ENCODE measurements around the gene CGB8. TPM values are rescaled to one million over a fixed set of nuclear protein-coding genes. Genes with fewer than 3 reads are reported as not detected.
"Not testable (repeated sequence)": the region's sequence is repeated elsewhere in the genome, so short reads cannot be mapped to it uniquely, and the experiment has no call there.

Gene CGB8
- total and polyA plus RNA-seq, 4 donors, result not detected

DNA sequence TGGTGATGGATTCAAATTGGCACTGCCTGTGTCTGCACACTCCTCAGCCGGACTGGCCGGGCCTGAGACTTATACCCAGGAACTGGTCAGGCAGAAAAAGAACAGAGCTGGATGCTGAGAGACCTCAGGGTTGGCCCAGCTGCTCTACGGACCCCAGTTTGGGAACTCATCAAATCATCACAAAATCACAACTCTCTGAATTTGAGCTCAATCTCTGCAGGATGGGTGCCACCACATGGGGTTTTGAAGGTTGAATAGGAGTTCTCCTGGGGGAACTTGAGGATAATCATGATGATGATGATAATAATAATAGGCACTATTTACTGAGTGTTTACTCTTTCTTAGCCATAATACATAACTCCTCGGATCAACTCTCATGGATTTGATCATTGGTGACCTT is 6.2 kb downstream of the CGB8 start:
- not testable (repeated sequence) for H3K4me1 ChIP-seq (ENCODE audit: control insufficient read depth in 5 of 5, insufficient read depth in 5 of 5, low read length in 5 of 5); H3K27ac ChIP-seq (ENCODE audit: low read depth in 1 of 2, low read length in 1 of 2); H3K9ac ChIP-seq (ENCODE audit: insufficient read depth in 1 of 2, low read length in 2 of 2); H3K36me3 ChIP-seq (ENCODE audit: control insufficient read depth in 4 of 4, insufficient read depth in 4 of 4, low read length in 4 of 4); H3K9me3 ChIP-seq (ENCODE audit: control insufficient read depth in 4 of 4, insufficient read depth in 3 of 4, low read length in 3 of 4); H3K4me3 ChIP-seq; ATAC-seq (ENCODE audit: insufficient read depth, low FRiP score); H3K27me3 ChIP-seq (ENCODE audit: control insufficient read depth in 3 of 3, insufficient read depth in 3 of 3, low read length in 2 of 3); DNase-seq
- WGBS, 2 donors, result 95 to 96% methylated on average over 2 to 4 of the region's 4 CpGs

DNA sequence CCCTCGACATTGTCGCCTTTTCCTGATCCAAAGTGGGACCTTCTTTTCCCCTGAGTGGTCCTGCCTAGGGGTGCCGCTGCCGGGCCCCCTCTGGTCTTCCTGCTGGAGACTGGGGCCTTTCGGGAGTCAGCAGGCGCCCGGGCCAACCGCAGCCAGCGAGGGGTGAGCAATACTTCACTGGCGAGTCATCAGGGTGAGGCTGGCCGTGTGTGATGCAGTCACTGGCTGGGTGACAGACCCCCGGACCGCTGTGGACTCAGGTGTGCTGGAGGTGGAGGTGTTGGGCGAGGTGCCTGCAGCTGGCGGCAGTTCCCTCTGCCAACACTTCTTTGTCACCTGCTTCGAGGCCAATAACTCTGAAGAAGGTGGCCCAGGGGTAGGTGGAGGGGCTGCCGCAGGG is 6.7 kb downstream of the CGB8 start:
- no peaks in the 10 kb centered on the region for H3K9me3 ChIP-seq (ENCODE audit: control insufficient read depth in 4 of 4, insufficient read depth in 3 of 4, low read length in 3 of 4)
- no peak for DNase-seq
- H3K27ac ChIP-seq (ENCODE audit: low read depth in 1 of 2, low read length in 1 of 2), result no peak overlapping the region
- H3K36me3 ChIP-seq (ENCODE audit: control insufficient read depth in 4 of 4, insufficient read depth in 4 of 4, low read length in 4 of 4), result no peaks in the 10 kb centered on the region
- 78 to 88% methylated on average over 17 of the region's 17 CpGs for WGBS, 2 donors
- no peak overlapping the region for H3K9ac ChIP-seq (ENCODE audit: insufficient read depth in 1 of 2, low read length in 2 of 2)
- TF ChIP-seq, protein P1, sequence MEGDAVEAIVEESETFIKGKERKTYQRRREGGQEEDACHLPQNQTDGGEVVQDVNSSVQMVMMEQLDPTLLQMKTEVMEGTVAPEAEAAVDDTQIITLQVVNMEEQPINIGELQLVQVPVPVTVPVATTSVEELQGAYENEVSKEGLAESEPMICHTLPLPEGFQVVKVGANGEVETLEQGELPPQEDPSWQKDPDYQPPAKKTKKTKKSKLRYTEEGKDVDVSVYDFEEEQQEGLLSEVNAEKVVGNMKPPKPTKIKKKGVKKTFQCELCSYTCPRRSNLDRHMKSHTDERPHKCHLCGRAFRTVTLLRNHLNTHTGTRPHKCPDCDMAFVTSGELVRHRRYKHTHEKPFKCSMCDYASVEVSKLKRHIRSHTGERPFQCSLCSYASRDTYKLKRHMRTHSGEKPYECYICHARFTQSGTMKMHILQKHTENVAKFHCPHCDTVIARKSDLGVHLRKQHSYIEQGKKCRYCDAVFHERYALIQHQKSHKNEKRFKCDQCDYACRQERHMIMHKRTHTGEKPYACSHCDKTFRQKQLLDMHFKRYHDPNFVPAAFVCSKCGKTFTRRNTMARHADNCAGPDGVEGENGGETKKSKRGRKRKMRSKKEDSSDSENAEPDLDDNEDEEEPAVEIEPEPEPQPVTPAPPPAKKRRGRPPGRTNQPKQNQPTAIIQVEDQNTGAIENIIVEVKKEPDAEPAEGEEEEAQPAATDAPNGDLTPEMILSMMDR (IDR thresholded peaks at IDR 0.05; ENCODE audit: control extremely low read depth, extremely low read depth), result no peak
- ATAC-seq (ENCODE audit: insufficient read depth, low FRiP score), result no peak
- no peak overlapping the region for H3K4me3 ChIP-seq
- no peaks in the 10 kb centered on the region for H3K27me3 ChIP-seq (ENCODE audit: control insufficient read depth in 3 of 3, insufficient read depth in 3 of 3, low read length in 2 of 3)
- H3K4me1 ChIP-seq (ENCODE audit: control insufficient read depth in 5 of 5, insufficient read depth in 5 of 5, low read length in 5 of 5), result no peaks in the 10 kb centered on the region

DNA sequence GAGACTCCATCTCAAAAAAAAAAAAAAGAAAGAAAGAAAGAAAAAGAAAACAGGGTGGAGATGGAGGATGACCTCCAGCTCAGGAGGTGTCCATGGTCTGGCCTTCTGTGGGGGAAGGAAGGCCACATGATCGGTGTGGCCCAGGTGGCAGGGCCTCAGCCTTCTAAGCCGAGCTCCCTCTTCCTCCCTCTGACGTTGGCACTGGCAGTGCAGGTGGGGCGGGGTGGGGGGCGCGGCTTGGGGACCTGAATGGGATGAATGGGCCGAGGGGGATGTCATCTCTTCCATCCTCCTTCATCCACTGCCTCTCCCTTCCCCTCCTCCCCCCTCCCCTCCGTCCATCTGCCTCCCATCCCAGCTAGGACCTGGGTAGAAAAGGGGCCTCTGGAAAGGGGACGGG is 9.2 kb downstream of the CGB8 start:
- WGBS, 2 donors, result 62 to 79% methylated on average over 8 to 9 of the region's 9 CpGs
- H3K9ac ChIP-seq (ENCODE audit: insufficient read depth in 1 of 2, low read length in 2 of 2); H3K4me1 ChIP-seq (ENCODE audit: control insufficient read depth in 5 of 5, insufficient read depth in 5 of 5, low read length in 5 of 5); H3K36me3 ChIP-seq (ENCODE audit: control insufficient read depth in 4 of 4, insufficient read depth in 4 of 4, low read length in 4 of 4); H3K27me3 ChIP-seq (ENCODE audit: control insufficient read depth in 3 of 3, insufficient read depth in 3 of 3, low read length in 2 of 3); H3K9me3 ChIP-seq (ENCODE audit: control insufficient read depth in 4 of 4, insufficient read depth in 3 of 4, low read length in 3 of 4); H3K27ac ChIP-seq (ENCODE audit: low read depth in 1 of 2, low read length in 1 of 2); H3K4me3 ChIP-seq; ATAC-seq (ENCODE audit: insufficient read depth, low FRiP score); DNase-seq: not testable (repeated sequence)

DNA sequence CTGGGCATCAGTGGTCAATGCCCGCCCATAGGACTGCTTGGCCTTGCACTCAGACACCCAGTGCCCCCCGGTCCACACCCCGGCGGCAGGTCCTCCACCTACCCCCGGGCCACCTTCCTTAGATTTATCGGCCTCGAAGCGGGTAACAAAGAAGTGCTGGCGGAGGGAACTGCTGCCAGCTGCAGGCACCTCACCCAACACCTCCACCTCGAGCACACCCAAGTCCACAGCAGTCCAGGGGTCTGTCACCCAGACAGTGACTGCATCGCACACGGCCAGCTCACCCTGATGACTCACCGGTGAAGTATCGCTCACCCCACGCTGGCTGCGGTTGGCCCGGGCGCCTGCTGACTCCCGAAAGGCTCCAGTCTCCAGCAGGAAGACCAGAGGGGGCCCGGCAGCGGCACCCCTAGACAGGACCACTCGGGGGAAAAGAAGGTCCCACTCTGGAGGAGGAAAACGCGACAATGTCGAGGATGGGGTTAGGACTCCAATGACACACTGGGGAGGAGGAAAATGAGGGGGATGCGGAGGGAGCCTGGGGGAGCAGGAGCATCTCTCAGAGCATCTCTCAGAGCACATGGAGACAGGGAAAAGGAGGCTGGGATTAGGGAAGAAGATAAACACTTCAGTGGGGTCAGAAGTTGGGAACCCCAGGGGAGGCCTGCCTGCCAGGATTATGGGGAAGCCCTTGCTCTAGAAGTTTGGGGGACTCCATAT is 10.2 kb downstream of the CGB8 start:
- not testable (repeated sequence) for H3K36me3 ChIP-seq (ENCODE audit: control insufficient read depth in 4 of 4, insufficient read depth in 4 of 4, low read length in 4 of 4); H3K4me3 ChIP-seq; H3K27me3 ChIP-seq (ENCODE audit: control insufficient read depth in 3 of 3, insufficient read depth in 3 of 3, low read length in 2 of 3); ATAC-seq (ENCODE audit: insufficient read depth, low FRiP score); H3K9ac ChIP-seq (ENCODE audit: insufficient read depth in 1 of 2, low read length in 2 of 2); H3K4me1 ChIP-seq (ENCODE audit: control insufficient read depth in 5 of 5, insufficient read depth in 5 of 5, low read length in 5 of 5); H3K27ac ChIP-seq (ENCODE audit: low read depth in 1 of 2, low read length in 1 of 2); H3K9me3 ChIP-seq (ENCODE audit: control insufficient read depth in 4 of 4, insufficient read depth in 3 of 4, low read length in 3 of 4); DNase-seq
- WGBS, 2 donors, result 87 to 90% methylated on average over 26 of the region's 26 CpGs

DNA sequence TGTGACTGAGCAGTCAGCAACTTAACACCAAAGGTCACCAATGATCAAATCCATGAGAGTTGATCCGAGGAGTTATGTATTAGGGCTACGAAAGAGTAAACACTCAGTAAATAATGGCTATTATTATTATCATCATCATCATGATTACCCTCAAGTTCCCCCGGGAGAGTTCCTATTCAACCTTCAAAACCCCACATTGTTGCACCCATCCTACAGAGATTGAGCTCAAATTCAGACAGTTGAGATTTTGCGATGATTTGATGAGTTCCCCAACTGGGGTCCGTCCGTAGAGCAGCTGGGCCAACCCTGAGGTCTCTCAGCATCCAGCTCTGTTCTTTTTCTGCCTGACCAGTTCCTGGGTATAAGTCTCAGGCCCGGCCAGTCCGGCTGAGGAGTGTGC is 10.8 kb downstream of the CGB8 start:
- not testable (repeated sequence) for H3K9me3 ChIP-seq (ENCODE audit: control insufficient read depth in 4 of 4, insufficient read depth in 3 of 4, low read length in 3 of 4); H3K4me3 ChIP-seq; H3K27me3 ChIP-seq (ENCODE audit: control insufficient read depth in 3 of 3, insufficient read depth in 3 of 3, low read length in 2 of 3); H3K27ac ChIP-seq (ENCODE audit: low read depth in 1 of 2, low read length in 1 of 2); ATAC-seq (ENCODE audit: insufficient read depth, low FRiP score); H3K36me3 ChIP-seq (ENCODE audit: control insufficient read depth in 4 of 4, insufficient read depth in 4 of 4, low read length in 4 of 4); H3K9ac ChIP-seq (ENCODE audit: insufficient read depth in 1 of 2, low read length in 2 of 2); H3K4me1 ChIP-seq (ENCODE audit: control insufficient read depth in 5 of 5, insufficient read depth in 5 of 5, low read length in 5 of 5); DNase-seq
- WGBS, 2 donors, result 91% methylated on average over 6 to 8 of the region's 8 CpGs

DNA sequence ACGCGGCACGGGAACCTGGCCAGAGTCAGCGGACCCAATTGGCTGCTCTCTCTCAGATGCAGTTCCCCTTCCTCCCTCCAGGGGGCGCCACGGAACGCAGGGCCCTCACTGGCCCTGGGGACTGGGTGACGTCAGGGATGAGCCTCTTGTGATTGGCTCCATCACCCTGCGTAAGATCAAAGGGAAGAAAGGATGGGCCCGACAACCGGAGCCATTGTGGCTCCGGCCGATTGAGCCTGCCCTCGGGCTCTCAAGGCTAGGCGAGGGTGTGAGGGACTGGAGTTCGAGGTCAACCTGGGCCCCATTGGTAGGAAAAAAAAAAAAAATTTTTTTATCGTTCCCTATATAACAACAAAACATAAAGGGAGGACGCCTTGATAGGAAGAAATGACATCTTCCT is 12.1 kb downstream of the CGB8 start, which contains the start of gene CGB1:
CGB1 (minus strand) TSS at position 81 of the 400 bp plus-strand sequence. CDS start 184 bp downstream, outside the sequence.
- not testable (repeated sequence) for DNase-seq; H3K27ac ChIP-seq (ENCODE audit: low read depth in 1 of 2, low read length in 1 of 2); H3K27me3 ChIP-seq (ENCODE audit: control insufficient read depth in 3 of 3, insufficient read depth in 3 of 3, low read length in 2 of 3); H3K9me3 ChIP-seq (ENCODE audit: control insufficient read depth in 4 of 4, insufficient read depth in 3 of 4, low read length in 3 of 4); H3K36me3 ChIP-seq (ENCODE audit: control insufficient read depth in 4 of 4, insufficient read depth in 4 of 4, low read length in 4 of 4); H3K9ac ChIP-seq (ENCODE audit: insufficient read depth in 1 of 2, low read length in 2 of 2); H3K4me1 ChIP-seq (ENCODE audit: control insufficient read depth in 5 of 5, insufficient read depth in 5 of 5, low read length in 5 of 5); H3K4me3 ChIP-seq; ATAC-seq (ENCODE audit: insufficient read depth, low FRiP score)
- 48 to 61% methylated on average over 17 to 18 of the region's 18 CpGs for WGBS, 2 donors

DNA sequence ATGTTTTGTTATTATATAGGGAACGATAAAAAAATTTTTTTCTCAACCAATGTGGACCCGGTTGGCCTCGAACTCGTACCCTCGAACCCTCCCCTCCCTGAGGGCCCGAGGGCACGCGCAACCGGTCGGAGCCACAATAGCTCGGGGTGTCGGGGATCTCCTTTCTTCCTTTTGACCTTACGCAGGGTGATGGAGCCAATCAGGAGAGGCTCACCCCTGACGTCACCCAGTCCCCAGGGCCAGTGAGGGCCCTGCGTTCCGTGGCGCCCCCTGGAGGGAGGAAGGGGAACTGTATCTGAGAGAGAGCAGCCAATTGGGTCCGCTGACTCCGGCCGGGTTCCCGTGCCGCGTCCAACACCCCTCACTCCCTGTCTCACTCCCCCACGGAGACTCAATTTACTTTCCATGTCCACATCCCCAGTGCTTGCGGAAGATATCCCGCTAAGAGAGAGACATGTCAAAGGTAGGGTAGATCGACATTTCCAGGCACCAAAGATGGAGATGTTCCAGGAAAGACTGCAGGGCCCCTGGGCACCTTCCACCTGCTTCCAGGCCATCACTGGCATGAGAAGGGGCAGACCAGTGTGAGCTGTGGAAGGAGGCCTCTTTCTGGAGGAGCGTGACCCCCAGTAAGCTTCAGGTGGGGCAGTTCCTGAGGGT is 17.1 kb downstream of the CGB8 start, which contains the start of gene CGB2:
CGB2 (plus strand) TSS at position 249 of the 660 bp plus-strand sequence; CDS start at position 455, 206 bp downstream.
- not testable (repeated sequence) for DNase-seq; H3K27ac ChIP-seq (ENCODE audit: low read depth in 1 of 2, low read length in 1 of 2); ATAC-seq (ENCODE audit: insufficient read depth, low FRiP score); H3K36me3 ChIP-seq (ENCODE audit: control insufficient read depth in 4 of 4, insufficient read depth in 4 of 4, low read length in 4 of 4); H3K4me3 ChIP-seq; H3K27me3 ChIP-seq (ENCODE audit: control insufficient read depth in 3 of 3, insufficient read depth in 3 of 3, low read length in 2 of 3); H3K9me3 ChIP-seq (ENCODE audit: control insufficient read depth in 4 of 4, insufficient read depth in 3 of 4, low read length in 3 of 4); H3K4me1 ChIP-seq (ENCODE audit: control insufficient read depth in 5 of 5, insufficient read depth in 5 of 5, low read length in 5 of 5); H3K9ac ChIP-seq (ENCODE audit: insufficient read depth in 1 of 2, low read length in 2 of 2)
- 22 to 28% methylated on average over 27 to 28 of the region's 28 CpGs for WGBS, 2 donors
